ENCODE data around the gene KIAA1328. TPM values are rescaled to one million over a fixed set of nuclear protein-coding genes. Genes with fewer than 3 reads are reported as not detected.
"Not testable (repeated sequence)": the region's sequence is repeated elsewhere in the genome, so short reads cannot be mapped to it uniquely, and the experiment has no call there.

The KIAA1328 gene
- total RNA-seq, 1 donor from 2014 or later, result 1.9 TPM

GRCh38 chr18:36885981-36886380, 57.1 kb downstream of the KIAA1328 start:
- DNase-seq (ENCODE audit: low spot score) (no peak), ATAC-seq (no peak)

- ATAC-seq (no peak), DNase-seq (ENCODE audit: low spot score) (no peak)
Observed at GRCh38 chr18:36887114-36887513, 58.2 kb downstream of the KIAA1328 start.

- DNase-seq (ENCODE audit: low spot score) (no peak), ATAC-seq (no peak)
Observed at GRCh38 chr18:36887864-36888263, 58.9 kb downstream of the KIAA1328 start.

GRCh38 chr18:36888778-36889177, 59.9 kb downstream of the KIAA1328 start:
- no peak for ATAC-seq
- no peak for DNase-seq (ENCODE audit: low spot score)

GRCh38 chr18:36889321-36889720, 60.4 kb downstream of the KIAA1328 start:
- no peak for DNase-seq (ENCODE audit: low spot score)
- no peak for ATAC-seq

- no peak for DNase-seq (ENCODE audit: low spot score)
- no peak for ATAC-seq
Observed at GRCh38 chr18:36889742-36890141, 60.8 kb downstream of the KIAA1328 start.

GRCh38 chr18:36890598-36890997, 61.7 kb downstream of the KIAA1328 start:
- no peak for DNase-seq (ENCODE audit: low spot score)
- ATAC-seq, result no peak

- no peak for ATAC-seq
- no peak for DNase-seq (ENCODE audit: low spot score)
Observed at GRCh38 chr18:36893227-36893626, 64.3 kb downstream of the KIAA1328 start.

GRCh38 chr18:36895606-36896005, 66.7 kb downstream of the KIAA1328 start:
- ATAC-seq, result no peak

GRCh38 chr18:36897253-36897652, 68.3 kb downstream of the KIAA1328 start:
- ATAC-seq (no peak), DNase-seq (ENCODE audit: low spot score) (no peak)

More at GRCh38 chr18:36895606-36896005, 66.7 kb downstream of the KIAA1328 start:
- no peak for DNase-seq (ENCODE audit: low spot score)

- DNase-seq (ENCODE audit: low spot score), result no peak
- ATAC-seq, result no peak
Observed at GRCh38 chr18:36899289-36899688, 70.4 kb downstream of the KIAA1328 start.

GRCh38 chr18:36900466-36900865, 71.5 kb downstream of the KIAA1328 start:
- no peak for ATAC-seq
- no peak for DNase-seq (ENCODE audit: low spot score)

GRCh38 chr18:36901277-36901701, 72.4 kb downstream of the KIAA1328 start:
- ATAC-seq (no peak), DNase-seq (ENCODE audit: low spot score) (no peak)

GRCh38 chr18:36903215-36903928, 74.4 kb downstream of the KIAA1328 start:
- no peak for DNase-seq (ENCODE audit: low spot score)
- no peak for ATAC-seq

- no peak for ATAC-seq
- DNase-seq (ENCODE audit: low spot score), result no peak
Observed at GRCh38 chr18:36905571-36905970, 76.6 kb downstream of the KIAA1328 start.

- not testable (repeated sequence) for DNase-seq (ENCODE audit: low spot score); ATAC-seq
Observed at GRCh38 chr18:36909282-36909681, 80.4 kb downstream of the KIAA1328 start.

- ATAC-seq (no peak), DNase-seq (ENCODE audit: low spot score) (no peak)
Observed at GRCh38 chr18:36912887-36913286, 84.0 kb downstream of the KIAA1328 start.

GRCh38 chr18:36917907-36918306, 89.0 kb downstream of the KIAA1328 start:
- DNase-seq (ENCODE audit: low spot score) (no peak), ATAC-seq (no peak)

GRCh38 chr18:36929601-36930000, 100.7 kb downstream of the KIAA1328 start:
- no peak for ATAC-seq
- no peak for DNase-seq (ENCODE audit: low spot score)

GRCh38 chr18:36931106-36931505, 102.2 kb downstream of the KIAA1328 start:
- ATAC-seq, result no peak
- no peak for DNase-seq (ENCODE audit: low spot score)

GRCh38 chr18:36933552-36933951, 104.6 kb downstream of the KIAA1328 start:
- ATAC-seq (no peak), DNase-seq (ENCODE audit: low spot score) (no peak)

GRCh38 chr18:36934884-36935283, 106.0 kb downstream of the KIAA1328 start:
- no peak for ATAC-seq
- DNase-seq (ENCODE audit: low spot score), result no peak

GRCh38 chr18:36942264-36942663, 113.3 kb downstream of the KIAA1328 start:
- DNase-seq (ENCODE audit: low spot score), result no peak
- ATAC-seq, result peak; percentile 44
